ENCODE data around the gene NSRP1.
"Not testable (repeated sequence)": the region's sequence is repeated elsewhere in the genome, so short reads cannot be mapped to it uniquely, and the experiment has no call there.

The NSRP1 gene

DNA sequence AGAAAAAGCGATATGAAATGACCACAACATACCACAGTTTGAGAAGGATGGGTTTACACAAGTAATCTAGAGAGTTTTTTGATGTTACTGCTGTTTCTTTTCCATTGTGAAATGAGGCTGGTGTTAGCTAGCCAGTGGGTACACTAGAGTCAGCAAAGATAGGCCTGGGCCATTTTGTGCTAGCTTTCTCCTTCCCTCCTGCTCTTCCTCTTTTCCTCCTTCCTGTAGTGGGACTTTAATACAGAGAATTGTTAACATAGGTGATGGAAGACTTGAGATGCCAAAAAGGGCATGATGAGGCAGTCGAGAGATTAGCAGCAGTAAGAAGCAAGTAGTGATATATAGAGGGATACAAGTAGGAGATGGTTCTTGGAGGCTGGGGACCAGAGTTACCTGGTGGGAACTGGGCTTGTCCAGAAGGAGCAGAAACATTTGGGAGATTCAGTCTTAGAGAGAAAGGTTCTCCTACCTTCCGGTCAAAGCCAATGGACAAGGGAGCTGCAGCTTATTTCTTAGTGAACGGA lies 7.7 kb downstream of the NSRP1 start:
- DNase-seq, result no peak

GRCh38 chr17:30130121-30130520 lies 13.5 kb downstream of the NSRP1 start:
- no peak for DNase-seq

DNA sequence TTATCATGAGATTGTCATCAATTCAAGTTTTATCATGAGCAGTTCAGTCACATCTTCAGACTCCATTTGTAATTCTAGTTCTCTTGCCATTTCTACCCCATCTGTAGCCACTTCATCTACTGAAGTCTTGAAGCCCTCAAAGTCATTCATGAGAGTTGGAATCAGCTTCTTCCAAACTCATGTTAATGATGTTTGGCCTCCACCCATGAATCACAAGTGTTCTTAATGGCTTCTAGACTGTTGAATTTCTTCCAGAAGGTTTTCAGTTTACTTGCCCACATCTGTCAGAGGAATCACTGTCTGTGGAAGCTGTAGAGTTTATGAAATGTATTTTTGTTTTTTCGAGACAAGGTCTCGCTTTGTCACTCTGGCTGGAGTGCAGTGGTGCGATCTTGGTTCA lies 16.0 kb downstream of the NSRP1 start:
- DNase-seq, result peak; percentile 35

DNA sequence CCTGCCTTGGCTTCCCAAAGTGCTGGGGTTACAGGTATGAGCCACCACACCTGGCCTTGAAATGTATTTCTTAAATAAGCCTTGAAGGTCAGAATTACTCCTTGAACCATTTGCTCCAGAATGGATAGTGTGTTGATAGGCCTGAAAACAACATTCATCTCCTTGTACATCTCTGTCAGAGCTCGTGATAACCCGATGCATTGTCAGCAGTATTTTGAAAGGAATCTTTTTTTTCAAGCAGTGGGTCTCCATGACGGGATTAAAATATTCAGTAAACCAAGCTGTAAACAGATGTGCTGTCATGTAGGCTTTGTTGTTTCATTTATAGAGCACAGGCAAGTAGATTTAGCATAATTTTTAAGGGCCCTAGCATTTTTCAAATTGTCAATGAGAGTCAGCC lies 16.6 kb downstream of the NSRP1 start:
- no peak for DNase-seq

- DNase-seq, result no peak
Observed at GRCh38 chr17:30134551-30134950, 17.9 kb downstream of the NSRP1 start.

DNA sequence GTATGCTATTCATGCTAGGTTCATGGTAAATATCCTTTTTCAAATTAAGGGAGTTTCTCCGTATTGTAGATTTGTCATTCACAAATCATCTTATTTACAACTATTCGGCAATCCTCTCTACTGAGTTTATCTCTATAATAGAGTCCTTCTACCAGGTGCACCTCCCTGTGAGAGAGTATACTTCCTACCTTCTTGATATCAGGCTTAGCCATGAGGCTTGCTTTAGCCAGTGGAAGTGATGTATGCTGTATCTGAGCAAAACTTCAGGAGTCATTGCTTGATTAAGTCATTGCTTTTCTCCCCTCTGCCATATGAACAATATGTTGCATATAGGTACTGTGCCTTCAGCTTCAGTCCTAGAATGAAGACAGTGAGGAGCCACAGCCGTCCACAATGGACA lies 20.5 kb downstream of the NSRP1 start:
- no peak for DNase-seq

DNA sequence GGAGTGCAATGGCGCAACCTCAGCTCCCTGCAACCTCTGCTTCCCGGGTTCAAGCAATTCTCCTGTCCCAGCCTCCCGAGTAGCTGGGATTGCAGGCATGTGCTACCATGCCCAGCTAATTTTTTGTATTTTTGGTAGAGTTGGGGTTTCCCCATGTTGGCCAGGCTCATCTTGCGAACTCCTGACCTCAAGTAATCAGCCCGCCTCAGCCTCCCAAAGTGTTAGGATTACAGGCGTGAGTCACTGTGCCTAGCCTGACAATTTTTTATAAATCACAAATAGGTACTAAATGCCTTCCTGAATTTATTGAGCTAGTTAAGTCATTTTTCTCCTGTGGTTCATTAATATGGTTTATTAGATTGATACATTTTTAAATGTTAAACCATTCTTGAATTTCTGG lies 31.2 kb downstream of the NSRP1 start:
- not testable (repeated sequence) for DNase-seq

GRCh38 chr17:30148376-30148775 lies 31.8 kb downstream of the NSRP1 start:
- DNase-seq, result no peak

DNA sequence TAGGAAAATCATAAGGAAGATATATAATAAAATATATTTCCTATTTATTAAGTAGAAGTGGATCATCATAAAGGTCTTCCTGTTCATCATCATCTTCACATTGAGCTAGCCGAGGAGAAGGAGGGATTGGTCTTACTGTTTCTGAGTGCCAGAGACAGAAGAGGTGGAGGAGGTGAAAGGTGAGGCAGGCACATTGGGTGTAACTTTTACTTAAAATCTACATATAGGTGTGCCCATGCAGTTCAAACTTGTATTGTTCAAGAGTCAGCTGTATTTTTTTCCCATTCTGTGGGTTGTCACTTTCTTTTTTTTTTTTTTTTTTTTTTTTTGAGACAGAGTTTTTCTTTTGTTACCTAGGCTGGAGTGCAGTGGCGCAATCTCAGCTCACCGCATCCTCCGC lies 34.9 kb downstream of the NSRP1 start:
- no peak for DNase-seq

DNA sequence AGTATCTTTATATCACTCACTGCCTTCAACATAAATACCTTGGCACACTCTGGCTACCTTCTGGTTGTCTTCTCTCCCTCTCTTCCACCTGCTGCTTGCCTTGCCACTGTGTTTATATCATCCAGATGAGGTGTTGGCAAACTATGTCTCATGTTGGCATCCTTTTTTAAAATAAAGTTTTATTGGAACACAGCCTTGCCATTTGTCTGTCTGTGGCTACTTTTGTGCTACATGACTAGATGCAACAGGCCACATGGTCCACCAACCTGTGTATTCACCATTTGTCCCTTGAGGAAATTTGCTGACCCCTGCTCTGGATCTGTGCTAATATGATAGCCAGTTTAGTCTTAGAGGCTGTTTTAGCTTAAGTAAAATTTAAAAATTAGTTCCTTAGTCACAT lies 36.8 kb downstream of the NSRP1 start:
- no peak for DNase-seq

- no peak for DNase-seq
Observed at GRCh38 chr17:30155389-30155788, 38.8 kb downstream of the NSRP1 start.

GRCh38 chr17:30158896-30159625 lies 42.4 kb downstream of the NSRP1 start:
- no peak for DNase-seq

GRCh38 chr17:30160419-30161172 lies 44.0 kb downstream of the NSRP1 start:
- DNase-seq, result no peak

DNA sequence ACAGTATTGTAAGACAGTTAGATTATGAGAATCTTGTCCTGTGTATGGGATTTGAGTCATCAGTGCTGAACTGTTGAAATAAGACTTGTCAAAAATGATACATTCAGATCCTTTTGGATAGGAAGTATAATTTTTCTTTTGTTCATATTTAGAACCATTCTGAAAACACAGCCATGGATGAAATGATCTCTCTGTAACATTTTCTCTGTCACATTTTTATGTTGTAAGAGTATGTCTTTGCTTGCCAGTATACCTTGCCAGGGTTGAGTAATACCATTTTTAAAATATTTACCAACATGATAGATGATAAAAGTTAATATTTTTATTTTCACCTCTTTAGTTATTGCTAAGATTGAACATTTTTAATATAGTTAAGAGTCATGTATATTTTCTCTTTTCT lies 45.0 kb downstream of the NSRP1 start:
- no peak for DNase-seq

- DNase-seq, result no peak
Observed at GRCh38 chr17:30164531-30164930, 47.9 kb downstream of the NSRP1 start.

DNA sequence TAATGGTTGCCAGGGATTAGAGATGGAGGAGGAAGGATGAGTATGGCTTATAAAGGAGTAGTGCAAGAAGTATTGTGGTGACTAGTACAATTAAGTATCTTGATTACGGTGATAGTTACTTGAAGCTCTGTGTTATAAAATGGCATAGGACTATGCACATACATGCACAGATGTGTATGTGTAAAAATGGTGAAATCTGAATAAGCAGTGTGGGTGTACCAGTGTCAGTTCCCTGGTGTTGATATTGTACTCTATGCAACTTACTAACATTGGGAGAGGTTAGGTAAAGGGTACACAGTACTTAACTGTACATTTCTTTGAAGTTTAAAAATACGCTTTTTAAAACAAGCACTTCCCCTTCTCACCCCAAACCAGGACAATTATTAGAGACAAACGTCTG lies 48.5 kb downstream of the NSRP1 start:
- no peak for DNase-seq

GRCh38 chr17:30165960-30166359 lies 49.3 kb downstream of the NSRP1 start:
- DNase-seq, result no peak

GRCh38 chr17:30170415-30170987 lies 53.9 kb downstream of the NSRP1 start:
- no peak for DNase-seq

- no peak for DNase-seq
Observed at GRCh38 chr17:30172560-30172959, 55.9 kb downstream of the NSRP1 start.

DNA sequence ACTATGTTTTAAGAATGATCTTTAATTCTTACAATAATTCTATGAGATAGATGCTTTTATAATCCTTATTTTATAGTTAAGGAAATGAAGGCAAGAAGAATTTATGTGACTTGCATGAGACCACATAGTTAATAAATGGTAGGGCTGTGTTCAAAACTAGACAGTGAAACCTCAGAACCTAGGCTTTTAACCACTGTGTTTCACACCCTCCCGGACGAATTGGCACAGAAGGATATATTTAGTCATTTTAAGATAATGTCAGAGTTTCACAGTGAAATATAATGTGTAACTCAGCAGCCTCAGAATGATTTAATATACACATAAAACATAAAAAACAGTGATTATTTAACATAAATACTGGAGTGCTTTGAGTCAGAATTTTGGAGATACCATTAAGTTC lies 57.0 kb downstream of the NSRP1 start:
- no peak for DNase-seq

- DNase-seq, result no peak
Observed at GRCh38 chr17:30174556-30174955, 57.9 kb downstream of the NSRP1 start.

GRCh38 chr17:30176855-30177254 lies 60.2 kb downstream of the NSRP1 start:
- no peak for DNase-seq

DNA sequence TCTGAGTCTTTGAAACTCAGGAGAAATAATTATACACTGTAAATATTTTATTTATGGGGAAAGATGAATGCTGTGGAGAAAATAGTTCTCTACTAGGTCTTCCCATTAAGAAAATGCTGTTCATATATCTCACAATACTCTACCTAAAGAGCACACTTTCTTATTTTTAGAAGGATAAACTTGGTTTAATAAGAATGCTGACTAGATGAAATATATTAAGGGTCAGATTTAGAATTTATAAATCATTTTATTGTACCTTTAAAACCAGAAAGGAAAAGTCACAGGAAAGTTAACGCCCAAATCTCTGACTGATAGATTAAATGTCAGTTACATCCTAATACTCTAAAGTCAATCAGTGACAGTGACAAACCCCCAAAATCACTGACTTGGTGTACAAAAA lies 70.1 kb downstream of the NSRP1 start:
- no peak for DNase-seq

DNA sequence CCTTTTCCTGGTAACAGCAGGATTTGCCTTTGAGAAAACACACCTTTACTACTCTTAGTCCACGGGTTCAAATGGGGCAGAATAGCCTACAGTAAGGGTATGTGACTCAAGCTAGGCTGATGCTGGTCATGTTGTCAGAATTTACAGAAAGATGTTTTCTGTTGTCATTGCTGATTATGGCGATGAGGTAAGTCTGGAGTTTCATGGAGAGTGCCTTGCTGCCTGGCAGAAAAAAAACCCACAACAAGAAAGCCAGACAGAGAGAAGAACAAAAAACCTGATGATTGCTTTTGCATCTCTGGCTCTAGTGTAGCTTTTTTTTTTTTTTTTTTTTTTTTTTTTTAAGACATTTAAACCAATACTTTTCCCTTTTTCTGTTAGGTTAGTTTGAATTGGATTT lies 71.0 kb downstream of the NSRP1 start:
- no peak for DNase-seq

All from DMS79 treated with DMSO at 0.1 percent for 48 hours (cell line).